Daoy (cell line): ENCODE data around the gene CSAD. TPM values are rescaled to one million over a fixed set of nuclear protein-coding genes. Genes with fewer than 3 reads are reported as not detected.

Experiments
- DNase-seq: peaks from one replicate; pipeline ENCODE4 v3.0.0-alpha.2; 2015; ENCODE audit warnings: low read depth
- total RNA-seq: library from RNA; depleted of rRNA; stranded (reverse); fragments of >200 nt; shearing (Covaris generic); gene quantifications from 2 replicates; pipeline ENCODE4 v1.2.3, GENCODE V29; 2014

CSAD gene
- total RNA-seq, 1 experiment from 2014 or later = 4.7 TPM

GRCh38 chr12:53199700-53200099 is 19.0 kb upstream of the CSAD start:
- DNase-seq = no peak

- DNase-seq = no peak
Measured at GRCh38 chr12:53198486-53199110, 17.9 kb upstream of the CSAD start.

- no peak for DNase-seq
Measured at GRCh38 chr12:53197011-53197640, 16.4 kb upstream of the CSAD start.

GRCh38 chr12:53196486-53196885 is 15.8 kb upstream of the CSAD start:
- DNase-seq = no peak

- peak; percentile 37 for DNase-seq
Measured at GRCh38 chr12:53195516-53196420, 15.0 kb upstream of the CSAD start.

- no peak for DNase-seq
Measured at GRCh38 chr12:53194973-53195372, 14.2 kb upstream of the CSAD start.

GRCh38 chr12:53193985-53194716 is 13.4 kb upstream of the CSAD start:
- no peak for DNase-seq

GRCh38 chr12:53193040-53193439 is 12.3 kb upstream of the CSAD start:
- no peak for DNase-seq

- no peak for DNase-seq
Measured at GRCh38 chr12:53192531-53193021, 11.9 kb upstream of the CSAD start.

- no peak for DNase-seq
Measured at GRCh38 chr12:53191885-53192530, 11.3 kb upstream of the CSAD start.

- DNase-seq = no peak
Measured at GRCh38 chr12:53191096-53191884, 10.6 kb upstream of the CSAD start.

- DNase-seq = peak; percentile 80
Measured at GRCh38 chr12:53190108-53190729, 9.5 kb upstream of the CSAD start.

- no peak for DNase-seq
Measured at GRCh38 chr12:53187145-53187899, 6.6 kb upstream of the CSAD start.

GRCh38 chr12:53186745-53187144 is 6.0 kb upstream of the CSAD start:
- no peak for DNase-seq

- DNase-seq = no peak
Measured at GRCh38 chr12:53185582-53186153, 4.9 kb upstream of the CSAD start.

GRCh38 chr12:53184828-53185227 is 4.1 kb upstream of the CSAD start:
- DNase-seq = no peak

GRCh38 chr12:53182903-53183302 is 2.2 kb upstream of the CSAD start:
- DNase-seq = no peak

- no peak for DNase-seq
Measured at GRCh38 chr12:53181935-53182334, 1.2 kb upstream of the CSAD start.
